Nephron (organoid): Measurements from ENCODE around the gene VAPB.

Experiments used
- H3K27ac Mint-ChIP-seq, 3 experiments: 2 replicates each; pipeline ENCODE4 v1.8.0; 2020; ENCODE audit warnings: mixed read lengths in 3 of 3, mild to moderate bottlenecking in 2 of 3, moderate library complexity in 1 of 3
- H3K27me3 Mint-ChIP-seq: 2 replicates; pipeline ENCODE4 v1.8.0; 2021; ENCODE audit warnings: low read depth, mild to moderate bottlenecking, moderate library complexity, mixed read lengths
- H3K36me3 Mint-ChIP-seq: 2 replicates; pipeline ENCODE4 v1.8.0; 2020; ENCODE audit warnings: low read depth, mixed read lengths
- H3K4me1 Mint-ChIP-seq: 2 replicates; pipeline ENCODE4 v1.8.0; 2020; ENCODE audit warnings: mixed read lengths
- H3K4me3 Mint-ChIP-seq, 3 experiments: 2 replicates each; pipeline ENCODE4 v1.8.0; 2020; ENCODE audit warnings: mild to moderate bottlenecking in 3 of 3, mixed read lengths in 3 of 3, moderate library complexity in 2 of 3
- H3K9me3 Mint-ChIP-seq: 2 replicates; pipeline ENCODE4 v1.8.0; 2020; ENCODE audit warnings: mixed read lengths
- CTCF ChIP-seq, 3 experiments: fragments of 200-600 bp; sonication (generic); IDR thresholded peaks; one replicate each; pipeline ENCODE4 v1.5.0; 2021; ENCODE audit warnings: antibody characterized with exemption in 3 of 3; ENCODE audit not compliant: unreplicated experiment in 3 of 3

VAPB gene

DNA sequence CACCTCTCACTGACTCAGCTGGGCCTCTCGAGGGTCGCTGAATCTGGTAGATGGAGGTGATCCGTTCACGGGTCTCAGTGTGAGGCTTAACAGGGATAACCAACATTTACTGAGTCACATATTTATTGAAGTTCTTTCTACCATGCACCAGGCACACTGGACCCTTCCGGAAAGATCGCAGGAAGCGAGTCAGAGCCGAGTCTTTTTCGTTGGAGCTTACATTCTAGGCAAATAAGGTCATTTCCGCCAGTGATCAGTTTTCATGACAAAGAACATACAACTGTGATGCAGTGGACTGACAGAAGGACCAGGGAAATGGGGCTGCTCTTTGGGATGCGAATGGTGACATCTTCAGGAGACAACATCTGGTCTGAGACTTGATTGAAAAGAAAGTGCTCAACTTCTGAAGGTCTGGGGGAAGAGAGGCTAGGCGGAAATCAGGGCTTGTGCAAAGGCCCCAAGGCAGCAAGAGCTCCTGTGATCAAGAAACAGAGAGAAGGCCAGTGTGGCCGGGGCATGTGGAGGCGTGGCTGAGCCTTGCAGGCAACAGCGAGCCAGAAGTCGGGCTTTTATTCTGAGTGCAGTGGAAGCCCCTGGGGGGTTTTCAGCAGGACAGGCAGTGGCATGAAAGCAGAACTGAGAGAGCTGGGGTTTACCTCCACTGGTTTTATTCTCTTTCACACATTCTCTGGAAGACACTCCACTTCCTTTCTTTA is 69.5 kb downstream of the VAPB start:
- Mint-ChIP-seq H3K36me3 (peaks cover 27% of the 10 kb centered on the region), H3K27me3 (no peaks in the 10 kb centered on the region), H3K4me1 (peaks cover 20% of the 10 kb centered on the region), H3K9me3 (peaks cover 20% of the 10 kb centered on the region), H3K4me3 (no peak overlapping the region), H3K27ac (no peak overlapping the region)
- TF ChIP-seq CTCF (IDR thresholded peaks at IDR 0.05; ENCODE audit: unreplicated experiment in 3 of 3), result no peak

GRCh38 chr20:58459058-58459750 is 70.2 kb downstream of the VAPB start:
- no peak for TF ChIP-seq CTCF (IDR thresholded peaks at IDR 0.05; ENCODE audit: unreplicated experiment in 3 of 3)
- H3K36me3 Mint-ChIP-seq, result peaks cover 23% of the 10 kb centered on the region
- H3K27ac Mint-ChIP-seq, result peak overlapping the region in 2 of 3 experiments; percentile 23 to 46
- peaks cover 16% of the 10 kb centered on the region for H3K9me3 Mint-ChIP-seq
- H3K4me1 Mint-ChIP-seq, result peaks cover 26% of the 10 kb centered on the region
- no peaks in the 10 kb centered on the region for H3K27me3 Mint-ChIP-seq
- H3K4me3 Mint-ChIP-seq, result no peak overlapping the region

GRCh38 chr20:58461104-58461503 is 72.1 kb downstream of the VAPB start:
- Mint-ChIP-seq H3K27ac (no peak overlapping the region), H3K27me3 (no peaks in the 10 kb centered on the region), H3K4me1 (peaks cover 35% of the 10 kb centered on the region), H3K36me3 (peaks cover 8% of the 10 kb centered on the region), H3K4me3 (no peak overlapping the region), H3K9me3 (peaks cover 3% of the 10 kb centered on the region)
- no peak for TF ChIP-seq CTCF (IDR thresholded peaks at IDR 0.05; ENCODE audit: unreplicated experiment in 3 of 3)

- Mint-ChIP-seq H3K27ac (no peak overlapping the region), H3K27me3 (no peaks in the 10 kb centered on the region), H3K4me1 (peaks cover 35% of the 10 kb centered on the region), H3K36me3 (peaks cover 5% of the 10 kb centered on the region), H3K9me3 (peaks cover 3% of the 10 kb centered on the region), H3K4me3 (no peak overlapping the region)
- TF ChIP-seq CTCF (IDR thresholded peaks at IDR 0.05; ENCODE audit: unreplicated experiment in 3 of 3), result no peak
Measured at GRCh38 chr20:58461899-58462298, 72.9 kb downstream of the VAPB start.

GRCh38 chr20:58463256-58463655 is 74.2 kb downstream of the VAPB start:
- peaks cover 31% of the 10 kb centered on the region for H3K4me1 Mint-ChIP-seq

More at GRCh38 chr20:58463256-58463655, 74.2 kb downstream of the VAPB start:
- H3K9me3 Mint-ChIP-seq, result no peaks in the 10 kb centered on the region
- H3K4me3 Mint-ChIP-seq, result no peak overlapping the region
- H3K27ac Mint-ChIP-seq, result peak overlapping the region; percentile 77 to 89 (median 86)
- no peaks in the 10 kb centered on the region for H3K36me3 Mint-ChIP-seq
- no peak for TF ChIP-seq CTCF (IDR thresholded peaks at IDR 0.05; ENCODE audit: unreplicated experiment in 3 of 3)
- H3K27me3 Mint-ChIP-seq, result peaks cover 5% of the 10 kb centered on the region
